GM20000 (cell line): ENCODE results near the gene TMEM215.
"Not testable (repeated sequence)": the region's sequence is repeated elsewhere in the genome, so short reads cannot be mapped to it uniquely, and the experiment has no call there.

Experiments
- DNase-seq: peaks from one replicate; pipeline ENCODE4 v3.0.0; 2012; ENCODE audit warnings: low spot score
- CTCF ChIP-seq: IDR thresholded peaks from 2 replicates; pipeline ENCODE4 v1.5.1; 2012; ENCODE audit warnings: mild to moderate bottlenecking, control low read depth; ENCODE audit errors: extremely low read depth, missing control alignments

The TMEM215 gene

GRCh38 chr9:32755730-32756129, 27.6 kb upstream of the TMEM215 start:
- DNase-seq = no peak
- TF ChIP-seq CTCF = no peak

- no peak for TF ChIP-seq CTCF
These were observed 19.2 kb upstream of the TMEM215 start for GRCh38 chr9:32764139-32764538.

GRCh38 chr9:32775283-32775682, 8.1 kb upstream of the TMEM215 start:
- no peak for TF ChIP-seq CTCF
- DNase-seq = no peak

More at GRCh38 chr9:32764139-32764538, 19.2 kb upstream of the TMEM215 start:
- DNase-seq = no peak

GRCh38 chr9:32776201-32776600, 7.1 kb upstream of the TMEM215 start:
- no peak for TF ChIP-seq CTCF
- DNase-seq = no peak

- no peak for TF ChIP-seq CTCF
These were observed 718 bp upstream of the TMEM215 start for GRCh38 chr9:32782476-32783167.

GRCh38 chr9:32787816-32788215, 4.5 kb downstream of the TMEM215 start:
- no peak for DNase-seq
- no peak for TF ChIP-seq CTCF

More at GRCh38 chr9:32782476-32783167, 718 bp upstream of the TMEM215 start:
- no peak for DNase-seq

- not testable (repeated sequence) for DNase-seq
These were observed 12.7 kb downstream of the TMEM215 start for GRCh38 chr9:32796015-32796414.

GRCh38 chr9:32801530-32801929, 18.2 kb downstream of the TMEM215 start:
- DNase-seq = no peak
- TF ChIP-seq CTCF = no peak
